HEK293T (cell line): ENCODE data around the gene CCDC8.

Experiments used
- L3MBTL2 ChIP-seq: fragments of 450-650 bp; conservative IDR thresholded peaks from 2 replicates; pipeline ENCODE4 v1.6.1; 2016; ENCODE audit warnings: mild to moderate bottlenecking
- SP1 ChIP-seq: fragments of 450-650 bp; IDR thresholded peaks from 2 replicates; pipeline ENCODE4 v1.6.1; 2017
- TARDBP ChIP-seq: fragments of 450-650 bp; IDR thresholded peaks from 2 replicates; pipeline ENCODE4 v1.6.1; 2016

- no peak for TF ChIP-seq SP1
- TF ChIP-seq L3MBTL2 = no peak
- TF ChIP-seq TARDBP = no peak
Measured at GRCh38 chr19:46428239-46429135, 15.1 kb upstream of the CCDC8 start, which contains the start of gene PNMA8C.
